OCI-LY3 (cell line): ENCODE results near the gene RAPGEF1.

Experiments used
- EZH2phosphoT487 ChIP-seq: fragments of 200-600 bp; shearing (Covaris generic); IDR thresholded peaks from 2 replicates; pipeline ENCODE4 v1.6.1; 2018; ENCODE audit warnings: antibody characterized with exemption, mixed run types, low read depth
- TF ChIP-seq, protein P1 (sequence below): fragments of 200-600, 300-600 bp; sonication (generic); IDR thresholded peaks from 2 replicates; pipeline ENCODE4 v1.5.1; 2014; ENCODE audit warnings: antibody characterized with exemption, low read length, low read depth

DNA sequence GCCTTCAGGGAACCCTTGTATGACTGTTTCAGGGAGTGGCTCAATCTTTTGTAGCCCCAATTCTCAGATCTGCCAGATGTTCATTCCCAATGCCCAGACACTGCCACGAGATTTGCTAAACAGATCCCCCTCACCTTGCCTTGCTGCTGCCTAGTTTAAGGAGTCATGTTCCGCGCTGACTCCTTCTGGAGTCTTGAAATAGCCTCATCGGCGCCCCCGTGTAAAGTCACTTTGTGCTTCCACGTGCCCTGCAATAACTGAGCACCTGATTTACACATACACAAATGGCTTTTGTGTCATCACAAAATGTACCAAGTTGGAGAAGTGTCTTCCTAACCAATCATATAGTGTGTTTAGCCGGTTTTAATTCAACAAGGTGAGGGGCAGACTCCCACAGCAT, 132.3 kb downstream of the RAPGEF1 start:
- TF ChIP-seq, protein P1, sequence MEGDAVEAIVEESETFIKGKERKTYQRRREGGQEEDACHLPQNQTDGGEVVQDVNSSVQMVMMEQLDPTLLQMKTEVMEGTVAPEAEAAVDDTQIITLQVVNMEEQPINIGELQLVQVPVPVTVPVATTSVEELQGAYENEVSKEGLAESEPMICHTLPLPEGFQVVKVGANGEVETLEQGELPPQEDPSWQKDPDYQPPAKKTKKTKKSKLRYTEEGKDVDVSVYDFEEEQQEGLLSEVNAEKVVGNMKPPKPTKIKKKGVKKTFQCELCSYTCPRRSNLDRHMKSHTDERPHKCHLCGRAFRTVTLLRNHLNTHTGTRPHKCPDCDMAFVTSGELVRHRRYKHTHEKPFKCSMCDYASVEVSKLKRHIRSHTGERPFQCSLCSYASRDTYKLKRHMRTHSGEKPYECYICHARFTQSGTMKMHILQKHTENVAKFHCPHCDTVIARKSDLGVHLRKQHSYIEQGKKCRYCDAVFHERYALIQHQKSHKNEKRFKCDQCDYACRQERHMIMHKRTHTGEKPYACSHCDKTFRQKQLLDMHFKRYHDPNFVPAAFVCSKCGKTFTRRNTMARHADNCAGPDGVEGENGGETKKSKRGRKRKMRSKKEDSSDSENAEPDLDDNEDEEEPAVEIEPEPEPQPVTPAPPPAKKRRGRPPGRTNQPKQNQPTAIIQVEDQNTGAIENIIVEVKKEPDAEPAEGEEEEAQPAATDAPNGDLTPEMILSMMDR, result no peak
- TF ChIP-seq EZH2phosphoT487, result no peak
